Renal cortex interstitium (tissue), 11 donors: ENCODE results near the gene MICAL2. TPM values are rescaled to one million over a fixed set of nuclear protein-coding genes. Genes with fewer than 3 reads are reported as not detected.

ENCODE experiments used
- DNase-seq, 11 donors: peaks; one replicate each; pipeline ENCODE4 v3.0.0-alpha.2; 2013; ENCODE audit warnings: low read depth in 9 of 11, low spot score in 4 of 11; ENCODE audit errors: extremely low read depth in 1 of 11
- polyA plus RNA-seq, 3 donors: library from polyadenylated mRNA; unstranded; fragments of 120-200 nt; gene quantifications; one replicate each; pipeline ENCODE4 v1.2.1, GENCODE V29; 2013; ENCODE audit not compliant: insufficient read length in 3 of 3

The MICAL2 gene
- polyA plus RNA-seq, 3 donors, result 5.8 to 8.5 (median 6.5) TPM

DNA sequence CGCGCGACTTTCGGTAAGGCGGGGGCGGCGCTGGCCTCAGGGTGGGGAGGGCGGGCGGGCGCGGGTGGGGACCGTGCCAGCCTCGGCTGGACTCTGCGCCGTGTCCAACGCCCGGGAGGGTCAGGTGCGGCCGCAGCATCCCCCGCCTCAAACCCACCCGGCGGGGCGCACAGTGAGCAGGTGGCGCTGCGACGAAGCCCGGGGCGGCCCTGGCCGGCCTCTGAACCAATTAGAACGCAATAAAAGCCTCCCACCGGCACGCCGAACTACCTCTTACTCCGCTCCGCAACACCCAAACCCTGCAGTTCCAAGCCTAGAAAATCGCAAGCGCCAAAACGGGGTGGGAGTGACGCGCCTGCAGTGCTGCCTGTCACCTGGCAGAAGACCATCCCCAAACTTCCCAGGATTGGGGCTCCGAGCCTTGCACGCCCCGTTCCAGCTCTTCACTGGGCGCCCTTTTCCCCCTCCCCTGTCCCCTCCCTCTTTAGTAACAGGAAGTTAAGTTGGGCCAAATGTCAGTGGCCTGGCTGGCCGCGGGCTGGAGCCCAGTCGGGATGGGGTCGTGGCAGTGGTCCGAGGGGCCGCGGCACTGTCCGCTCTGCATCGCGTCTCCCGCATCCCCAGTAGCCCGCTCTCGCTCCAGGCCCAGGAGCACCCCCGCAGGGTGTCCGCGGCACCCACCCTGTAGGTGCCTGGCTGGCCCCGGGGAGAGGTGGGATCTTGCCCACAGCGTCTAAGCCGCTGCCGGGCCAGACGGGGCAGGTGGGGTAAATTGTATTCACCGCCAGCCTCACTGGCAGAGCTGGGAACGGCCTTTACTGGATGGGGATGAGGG lies 541 bp downstream of the MICAL2 start:
- DNase-seq, result no peak

GRCh38 chr11:12111549-12112520 lies 1.4 kb downstream of the MICAL2 start:
- no peak for DNase-seq

DNA sequence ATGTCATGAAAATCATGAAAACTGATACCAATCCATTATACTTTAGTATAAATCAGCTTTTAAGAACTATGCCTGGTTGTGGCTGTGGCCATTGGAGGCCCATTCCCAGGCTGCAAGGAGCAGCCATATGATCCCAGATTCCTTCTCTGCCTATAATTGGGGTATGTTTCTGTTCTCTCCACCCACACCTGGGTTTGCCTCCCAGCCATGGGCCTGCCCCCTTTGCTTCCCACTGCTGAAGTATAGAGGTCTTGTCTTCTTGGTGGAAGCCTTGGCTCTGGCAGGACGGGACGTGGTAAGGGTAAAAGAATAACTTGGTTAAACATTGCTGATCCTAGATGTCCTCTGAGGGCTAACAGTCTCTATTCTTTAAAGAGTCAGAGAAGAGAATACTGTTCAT lies 2.4 kb downstream of the MICAL2 start:
- DNase-seq, result no peak

GRCh38 chr11:12113294-12113693 lies 2.9 kb downstream of the MICAL2 start:
- DNase-seq, result no peak

- DNase-seq, result no peak
Measured at GRCh38 chr11:12114193-12115033, 4.0 kb downstream of the MICAL2 start.

GRCh38 chr11:12116425-12117032 lies 6.1 kb downstream of the MICAL2 start:
- DNase-seq, result no peak

GRCh38 chr11:12117200-12117599 lies 6.8 kb downstream of the MICAL2 start:
- no peak for DNase-seq

GRCh38 chr11:12117611-12118010 lies 7.2 kb downstream of the MICAL2 start:
- no peak for DNase-seq

- no peak for DNase-seq
Measured at GRCh38 chr11:12118949-12119348, 8.6 kb downstream of the MICAL2 start.

- no peak for DNase-seq
Measured at GRCh38 chr11:12119502-12119901, 9.1 kb downstream of the MICAL2 start.

GRCh38 chr11:12120031-12121008 lies 9.9 kb downstream of the MICAL2 start:
- DNase-seq, result no peak

- no peak for DNase-seq
Measured at GRCh38 chr11:12121011-12121410, 10.6 kb downstream of the MICAL2 start.

DNA sequence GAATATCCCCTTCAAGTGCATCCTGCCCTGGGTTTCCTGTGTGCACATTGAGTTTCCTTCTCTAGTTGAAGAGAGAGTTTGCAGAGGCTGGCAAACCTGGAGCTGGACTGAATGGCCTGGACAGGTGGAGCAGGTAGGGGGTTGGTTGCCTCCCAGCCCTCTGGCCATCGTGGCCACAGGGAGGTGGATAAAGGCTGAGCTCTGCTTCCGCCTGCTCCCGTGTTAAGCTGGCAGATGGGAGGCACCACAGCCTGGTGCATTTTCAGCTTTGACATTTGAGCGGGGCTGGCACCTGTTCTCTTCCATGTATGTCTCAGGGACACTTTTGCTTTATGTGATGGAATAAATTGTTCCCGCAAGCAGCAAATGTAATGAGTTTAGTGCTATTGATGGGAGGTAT lies 11.1 kb downstream of the MICAL2 start:
- no peak for DNase-seq

DNA sequence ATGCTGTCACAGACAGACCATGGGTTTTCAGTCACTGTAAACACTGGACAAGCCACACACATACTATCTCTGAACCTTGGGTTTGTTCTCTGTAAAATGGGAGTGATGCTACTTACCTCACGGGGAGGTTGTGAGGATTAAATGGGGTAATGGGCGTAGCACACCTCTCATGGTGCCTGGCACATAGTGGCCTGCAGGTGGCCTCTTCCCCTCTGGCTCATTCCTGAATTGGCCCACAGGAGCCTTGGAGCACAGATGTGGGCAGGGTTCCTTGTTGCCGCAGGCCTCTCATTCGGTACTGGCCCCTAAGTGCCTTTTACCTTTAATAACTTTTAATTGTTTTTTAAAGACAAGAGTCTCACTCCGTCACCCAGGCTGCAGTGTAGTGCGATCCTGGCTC lies 11.7 kb downstream of the MICAL2 start:
- DNase-seq, result no peak

GRCh38 chr11:12123273-12123672 lies 12.9 kb downstream of the MICAL2 start:
- DNase-seq, result no peak

DNA sequence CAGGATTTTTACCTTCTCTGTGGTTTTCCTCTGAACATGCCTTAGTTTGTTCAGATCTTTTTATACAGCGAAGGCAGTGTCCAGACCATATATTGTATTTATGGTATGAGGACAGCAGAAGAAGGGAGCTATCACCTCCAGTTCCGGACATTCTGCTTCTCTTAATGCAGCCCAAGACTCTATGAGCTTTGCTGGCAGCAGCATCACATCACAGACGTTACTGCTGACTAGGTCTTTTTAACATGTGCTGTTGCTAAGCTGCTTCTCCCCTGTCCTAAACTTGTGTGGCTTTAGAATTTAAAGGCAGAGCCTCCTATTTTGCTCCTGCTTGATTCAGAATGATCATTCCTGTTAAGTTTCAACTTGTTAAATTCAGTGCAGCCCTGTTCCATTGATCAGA lies 13.4 kb downstream of the MICAL2 start:
- DNase-seq, result no peak

DNA sequence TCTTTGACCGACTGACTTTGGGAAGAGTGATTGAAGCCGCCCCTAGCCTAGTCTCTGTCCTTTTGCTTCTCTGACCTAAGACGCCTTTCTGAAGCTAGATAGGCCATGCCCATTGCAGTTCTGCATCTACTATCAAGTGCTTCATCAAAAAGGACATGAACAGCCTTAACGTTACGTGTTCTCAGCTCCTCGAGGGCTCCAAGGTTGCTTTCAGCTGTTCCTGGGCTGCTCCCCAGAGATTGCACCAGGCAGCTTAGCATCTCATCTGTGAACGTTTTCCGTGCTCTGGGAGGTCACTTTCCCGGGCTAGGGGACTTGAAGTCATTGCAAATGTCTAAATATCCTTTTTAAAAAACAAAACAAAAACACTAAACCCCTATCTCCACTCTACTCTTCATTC lies 13.9 kb downstream of the MICAL2 start:
- DNase-seq, result no peak
